Measurements from ENCODE around the gene SLC7A1. TPM values are rescaled to one million over a fixed set of nuclear protein-coding genes. Genes with fewer than 3 reads are reported as not detected.

The SLC7A1 gene
- polyA plus RNA-seq, 3 donors, result 0.89 to 2.2 (median 0.92) TPM

DNA sequence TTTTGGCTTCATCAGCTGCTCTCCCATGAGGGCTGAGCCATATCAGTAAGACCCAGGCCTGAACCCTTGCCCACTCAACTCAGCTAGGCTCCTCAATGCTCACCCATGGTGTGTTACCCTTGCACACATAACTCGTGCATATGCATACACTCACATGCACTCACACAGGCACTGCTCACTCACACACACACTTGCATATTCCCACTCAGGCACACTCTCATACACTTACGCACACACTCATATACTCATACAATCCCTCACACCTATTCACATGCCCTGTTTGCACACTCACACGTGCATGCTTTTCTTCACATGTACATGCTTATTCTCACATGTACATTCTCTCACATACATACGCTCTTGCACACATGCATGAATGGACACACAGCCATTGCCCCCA is 93.8 kb downstream of the SLC7A1 start:
- WGBS (ENCODE audit: insufficient coverage), result 92% methylated on average over 4 of the region's 4 CpGs
- H4K20me1 ChIP-seq (ENCODE audit: insufficient read depth, low read length), result no peaks in the 10 kb centered on the region
- H3K9me3 Mint-ChIP-seq, result no peaks in the 10 kb centered on the region
- no peaks in the 10 kb centered on the region for H3K27me3 ChIP-seq (ENCODE audit: control insufficient read depth in 2 of 2, insufficient read depth in 2 of 2, low read length in 2 of 2)
- DNase-seq, result no peak
- no peak overlapping the region for H3K4me3 Mint-ChIP-seq
- H3K4me1 Mint-ChIP-seq, result peaks cover 16% of the 10 kb centered on the region
- H3K79me2 ChIP-seq (ENCODE audit: insufficient read depth, low read length), result no peaks in the 10 kb centered on the region
- H3K4me2 ChIP-seq (replicated peaks; ENCODE audit: extremely low read depth, low read length, poor library complexity, severe bottlenecking), result no peak overlapping the region
- H3K9me3 ChIP-seq (replicated peaks in 1 of 2; ENCODE audit: control insufficient read depth in 1 of 2, insufficient read depth in 1 of 2, low read length in 2 of 2), result no peaks in the 10 kb centered on the region
- no peaks in the 10 kb centered on the region for H3K36me3 ChIP-seq (replicated peaks in 1 of 2; ENCODE audit: control insufficient read depth in 1 of 2, insufficient read depth in 2 of 2, low read length in 2 of 2)
- H3K4me3 ChIP-seq (replicated peaks in 1 of 3; ENCODE audit: low read depth in 2 of 3, low read length in 3 of 3), result no peak overlapping the region
- TF ChIP-seq, protein P1, sequence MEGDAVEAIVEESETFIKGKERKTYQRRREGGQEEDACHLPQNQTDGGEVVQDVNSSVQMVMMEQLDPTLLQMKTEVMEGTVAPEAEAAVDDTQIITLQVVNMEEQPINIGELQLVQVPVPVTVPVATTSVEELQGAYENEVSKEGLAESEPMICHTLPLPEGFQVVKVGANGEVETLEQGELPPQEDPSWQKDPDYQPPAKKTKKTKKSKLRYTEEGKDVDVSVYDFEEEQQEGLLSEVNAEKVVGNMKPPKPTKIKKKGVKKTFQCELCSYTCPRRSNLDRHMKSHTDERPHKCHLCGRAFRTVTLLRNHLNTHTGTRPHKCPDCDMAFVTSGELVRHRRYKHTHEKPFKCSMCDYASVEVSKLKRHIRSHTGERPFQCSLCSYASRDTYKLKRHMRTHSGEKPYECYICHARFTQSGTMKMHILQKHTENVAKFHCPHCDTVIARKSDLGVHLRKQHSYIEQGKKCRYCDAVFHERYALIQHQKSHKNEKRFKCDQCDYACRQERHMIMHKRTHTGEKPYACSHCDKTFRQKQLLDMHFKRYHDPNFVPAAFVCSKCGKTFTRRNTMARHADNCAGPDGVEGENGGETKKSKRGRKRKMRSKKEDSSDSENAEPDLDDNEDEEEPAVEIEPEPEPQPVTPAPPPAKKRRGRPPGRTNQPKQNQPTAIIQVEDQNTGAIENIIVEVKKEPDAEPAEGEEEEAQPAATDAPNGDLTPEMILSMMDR (IDR thresholded peaks at IDR 0.05), result no peak
- no peaks in the 10 kb centered on the region for H3K36me3 Mint-ChIP-seq
- peaks cover 11 to 21% (median 12%) of the 10 kb centered on the region in 3 donors for H3K27me3 Mint-ChIP-seq (ENCODE audit: low read depth in 3 of 3)
- H3K27ac ChIP-seq (ENCODE audit: low read depth in 1 of 2, low read length in 2 of 2), result no peak overlapping the region
- no peak overlapping the region for H2AFZ ChIP-seq (ENCODE audit: insufficient read depth, low read depth, low read length, poor library complexity, severe bottlenecking)
- H3K27ac Mint-ChIP-seq, result no peak overlapping the region
- peaks cover 9 to 14% of the 10 kb centered on the region in 2 donors for H3K4me1 ChIP-seq (ENCODE audit: control insufficient read depth in 1 of 2, insufficient read depth in 2 of 2, low read length in 2 of 2)
- H3K9ac ChIP-seq (ENCODE audit: insufficient read depth, low read length, poor library complexity, severe bottlenecking), result no peak overlapping the region
- intact Hi-C loops (cut with micrococcal nuclease), result loop anchor here in 1 of 2 donors (10.0 kb wide), 1 partner anchor 343 kb away; no protein-coding TSS in a partner anchor

DNA sequence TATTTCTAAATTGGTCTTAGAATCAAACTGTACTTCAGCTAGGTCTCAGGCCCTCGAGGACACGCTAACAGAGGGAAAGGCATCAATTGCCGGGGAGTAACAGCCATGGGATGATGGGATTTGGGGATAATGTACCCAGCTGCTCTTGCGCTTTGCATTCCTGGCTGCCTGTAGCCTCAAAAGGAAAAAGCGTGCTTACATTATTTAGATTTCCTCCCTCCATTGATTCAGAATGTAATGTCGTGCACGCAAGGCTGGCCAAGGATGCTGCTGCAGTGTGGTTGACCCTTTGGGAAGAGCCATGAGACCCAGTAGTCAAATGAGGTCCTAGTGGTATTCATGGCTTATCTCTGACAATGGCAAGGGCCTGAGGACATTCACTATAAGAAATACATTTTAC is 95.1 kb downstream of the SLC7A1 start:
- Histone ChIP-seq H4K20me1 (ENCODE audit: insufficient read depth, low read length) (no peaks in the 10 kb centered on the region), H3K4me3 (replicated peaks in 1 of 3; ENCODE audit: low read depth in 2 of 3, low read length in 3 of 3) (no peak overlapping the region), H3K36me3 (replicated peaks in 1 of 2; ENCODE audit: control insufficient read depth in 1 of 2, insufficient read depth in 2 of 2, low read length in 2 of 2) (no peaks in the 10 kb centered on the region), H3K4me2 (replicated peaks; ENCODE audit: extremely low read depth, low read length, poor library complexity, severe bottlenecking) (no peak overlapping the region), H3K79me2 (ENCODE audit: insufficient read depth, low read length) (no peaks in the 10 kb centered on the region), H3K27ac (ENCODE audit: low read depth in 1 of 2, low read length in 2 of 2) (no peak overlapping the region), H3K9ac (ENCODE audit: insufficient read depth, low read length, poor library complexity, severe bottlenecking) (no peak overlapping the region), H3K4me1 (ENCODE audit: control insufficient read depth in 1 of 2, insufficient read depth in 2 of 2, low read length in 2 of 2) (peaks cover 22 to 27% of the 10 kb centered on the region in 2 donors), H3K9me3 (replicated peaks in 1 of 2; ENCODE audit: control insufficient read depth in 1 of 2, insufficient read depth in 1 of 2, low read length in 2 of 2) (no peaks in the 10 kb centered on the region), H2AFZ (ENCODE audit: insufficient read depth, low read depth, low read length, poor library complexity, severe bottlenecking) (no peak overlapping the region), H3K27me3 (ENCODE audit: control insufficient read depth in 2 of 2, insufficient read depth in 2 of 2, low read length in 2 of 2) (no peaks in the 10 kb centered on the region)
- WGBS (ENCODE audit: insufficient coverage), result 67% methylated on average over 2 of the region's 7 CpGs
- Mint-ChIP-seq H3K36me3 (no peaks in the 10 kb centered on the region), H3K4me3 (no peak overlapping the region), H3K27ac (peak overlapping the region in 1 of 7 donors; percentile 53), H3K4me1 (peaks cover 29% of the 10 kb centered on the region), H3K9me3 (no peaks in the 10 kb centered on the region), H3K27me3 (ENCODE audit: low read depth in 3 of 3) (peaks cover 11 to 21% (median 12%) of the 10 kb centered on the region in 3 donors)
- no peak for DNase-seq
- intact Hi-C loops (cut with micrococcal nuclease), result loop anchor here in 1 of 2 donors (10.0 kb wide), 1 partner anchor 344 kb away; no protein-coding TSS in a partner anchor
- TF ChIP-seq, protein P1 (IDR thresholded peaks at IDR 0.05), result no peak

All from CD14-positive monocyte (primary cell).